HEK293T (cell line): Measurements from ENCODE around the gene NFKBIE.

Source experiments
- HDGF ChIP-seq: fragments of 450-650 bp; IDR thresholded peaks from 2 replicates; pipeline ENCODE4 v1.6.1; 2017; ENCODE audit warnings: antibody characterized with exemption, borderline replicate concordance
- LEF1 ChIP-seq: fragments of 450-650 bp; IDR thresholded peaks from 2 replicates; pipeline ENCODE4 v1.6.1; 2017; ENCODE audit warnings: mild to moderate bottlenecking, borderline replicate concordance
- TARDBP ChIP-seq: fragments of 450-650 bp; IDR thresholded peaks from 2 replicates; pipeline ENCODE4 v1.6.1; 2016

DNA sequence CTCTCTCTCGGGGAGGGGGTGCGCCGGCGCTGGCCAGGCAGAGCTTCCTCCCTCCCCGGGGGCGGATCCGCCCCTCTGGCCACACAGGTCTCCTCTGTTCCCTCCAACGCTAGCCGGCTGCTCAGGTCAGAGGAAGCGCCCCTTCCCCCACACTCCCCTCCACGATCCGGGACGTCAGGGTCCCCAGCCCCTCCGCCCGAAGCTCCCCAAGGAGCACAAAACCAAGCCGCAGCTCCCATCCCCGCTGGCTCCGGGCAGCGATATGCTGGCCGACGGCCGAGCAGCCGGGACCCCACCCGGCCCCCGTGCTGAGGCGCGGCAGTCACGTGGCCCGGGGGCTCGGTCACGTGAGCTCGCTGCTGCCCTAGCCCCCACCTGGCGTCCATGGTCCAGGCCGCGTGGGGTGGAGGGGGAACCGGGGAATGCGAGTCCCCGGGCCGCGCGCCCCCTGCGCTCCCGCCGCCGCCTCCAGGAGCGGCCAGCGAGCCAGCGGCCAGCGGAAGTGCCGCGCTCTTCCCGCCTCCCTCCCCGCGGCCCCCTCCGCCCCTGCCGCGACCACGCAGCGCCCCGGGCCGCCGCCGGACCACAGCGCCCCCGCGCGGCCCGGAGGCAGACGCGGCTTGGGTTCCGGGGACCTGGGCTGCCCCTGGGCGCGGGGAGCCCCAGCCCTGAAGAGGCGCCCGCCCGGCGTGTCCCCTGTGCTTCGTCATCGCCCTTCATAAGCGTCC lies 8.2 kb downstream of the NFKBIE start, which contains the start of gene SLC35B2:
- TF ChIP-seq HDGF (no peak), LEF1 (no peak), TARDBP (no peak)
